Left ventricle myocardium superior (tissue), 1 donor: ENCODE results near the gene TYW5. TPM values are rescaled to one million over a fixed set of nuclear protein-coding genes. Genes with fewer than 3 reads are reported as not detected.

ENCODE experiments used
- ATAC-seq: fragments of 200-7000 bp; cut with Tn5 transposase; one replicate; pipeline ENCODE4 v1.9.1; 2020; ENCODE audit warnings: mild to moderate bottlenecking, moderate library complexity
- DNase-seq: peaks from one replicate; pipeline ENCODE4 v3.0.0-alpha.2; 2020
- intact Hi-C: fragments of 100-400 bp; cut with micrococcal nuclease; formaldehyde crosslinking; loops from one replicate; pipeline ENCODE4 v1.11.0; 2022
- total RNA-seq: library from RNA; stranded (reverse); fragmentation: NEBNext Ultra II Directional; extraction: Animal tissue kit (Norgen Biotek cat#: 25700); gene quantifications from one replicate; pipeline ENCODE4 v1.2.1, GENCODE V29; 2021
- donor health status: DM: no; HTN: yes; CAD: no; lungs with severe emphysema.

TYW5 gene
- total RNA-seq, 1 donor from 2014 or later, result 2.5 TPM

GRCh38 chr2:199883474-199884212, 71.6 kb downstream of the TYW5 start:
- ATAC-seq (no peak), DNase-seq (no peak)
- intact Hi-C loops, result no loop called here

- intact Hi-C loops, result no loop called here
- no peak for ATAC-seq
- no peak for DNase-seq
Measured at GRCh38 chr2:199882667-199883066, 72.6 kb downstream of the TYW5 start.

Other genes with a start within 250 kb of the TYW5 start
- 2.0 TPM for gene FTCDNL1, start 104.3 kb downstream of the TYW5 start, total RNA-seq
- 7.5 TPM for gene C2orf69, start 44.2 kb downstream of the TYW5 start, total RNA-seq
- gene MAIP1, start 91 bp upstream of the TYW5 start, total RNA-seq, result 29.2 TPM